ENCODE data around the gene ADGRF3. TPM values are rescaled to one million over a fixed set of nuclear protein-coding genes. Genes with fewer than 3 reads are reported as not detected.

The ADGRF3 gene
- total RNA-seq, 1 experiment from 2014 or later, result 0.09 TPM

DNA sequence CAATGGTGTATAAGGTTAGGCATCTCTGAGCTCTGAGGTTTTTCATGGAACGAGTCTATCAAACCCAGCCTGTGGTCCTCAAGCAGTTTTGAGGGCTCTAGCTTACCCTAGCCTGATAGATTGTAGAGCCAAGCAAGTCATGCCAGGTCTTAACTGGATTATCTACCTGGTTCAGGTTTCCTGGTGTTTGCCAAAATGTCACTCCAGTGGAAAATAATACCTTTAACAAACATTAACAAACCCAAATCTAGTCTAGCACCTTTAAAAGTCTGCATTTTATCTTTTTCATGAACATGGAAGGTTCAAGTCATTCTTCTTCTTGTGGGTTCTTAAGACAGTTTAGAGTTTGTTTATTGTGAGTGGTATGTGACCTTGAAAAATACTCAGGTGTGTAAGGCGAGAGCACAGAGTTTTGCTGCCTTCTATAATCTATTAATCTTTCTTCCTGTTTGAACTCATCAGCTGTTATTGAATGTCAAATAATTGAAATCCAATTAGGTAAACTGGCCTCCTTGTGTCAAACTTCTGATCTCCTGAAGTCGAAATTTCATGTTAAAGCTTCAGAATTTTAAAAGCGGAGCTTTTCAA lies 13.4 kb upstream of the ADGRF3 start:
- no CpG with 5 or more reads among the region's 4 CpGs for WGBS (ENCODE audit: extremely low coverage, insufficient read length, low lambda C conversion rate)
- Mint-ChIP-seq H3K36me3 (ENCODE audit: insufficient read depth in 1 of 3, low read depth in 3 of 3) (no peaks in the 10 kb centered on the region), H3K4me1 (peaks cover 21% of the 10 kb centered on the region in 2 experiments), H3K9me3 (no peaks in the 10 kb centered on the region), H3K4me3 (no peak overlapping the region), H3K27me3 (ENCODE audit: low read depth) (no peaks in the 10 kb centered on the region), H3K27ac (peak overlapping the region in 1 of 3 experiments; percentile 26; a peak in 2 of 7 replicates)
- no peak for DNase-seq
- TF ChIP-seq, protein P1, sequence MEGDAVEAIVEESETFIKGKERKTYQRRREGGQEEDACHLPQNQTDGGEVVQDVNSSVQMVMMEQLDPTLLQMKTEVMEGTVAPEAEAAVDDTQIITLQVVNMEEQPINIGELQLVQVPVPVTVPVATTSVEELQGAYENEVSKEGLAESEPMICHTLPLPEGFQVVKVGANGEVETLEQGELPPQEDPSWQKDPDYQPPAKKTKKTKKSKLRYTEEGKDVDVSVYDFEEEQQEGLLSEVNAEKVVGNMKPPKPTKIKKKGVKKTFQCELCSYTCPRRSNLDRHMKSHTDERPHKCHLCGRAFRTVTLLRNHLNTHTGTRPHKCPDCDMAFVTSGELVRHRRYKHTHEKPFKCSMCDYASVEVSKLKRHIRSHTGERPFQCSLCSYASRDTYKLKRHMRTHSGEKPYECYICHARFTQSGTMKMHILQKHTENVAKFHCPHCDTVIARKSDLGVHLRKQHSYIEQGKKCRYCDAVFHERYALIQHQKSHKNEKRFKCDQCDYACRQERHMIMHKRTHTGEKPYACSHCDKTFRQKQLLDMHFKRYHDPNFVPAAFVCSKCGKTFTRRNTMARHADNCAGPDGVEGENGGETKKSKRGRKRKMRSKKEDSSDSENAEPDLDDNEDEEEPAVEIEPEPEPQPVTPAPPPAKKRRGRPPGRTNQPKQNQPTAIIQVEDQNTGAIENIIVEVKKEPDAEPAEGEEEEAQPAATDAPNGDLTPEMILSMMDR (conservative IDR thresholded peaks at IDR 0.05), result no peak
- Histone ChIP-seq H3K27ac (ENCODE audit: insufficient read length, low read depth, low read length) (no peak overlapping the region), H3K23ac (ENCODE audit: insufficient read length, low read depth, low read length) (no peak overlapping the region), H2BK12ac (ENCODE audit: insufficient read length, low read depth, low read length) (no peak overlapping the region), H3K18ac (ENCODE audit: insufficient read length, low read depth, low read length) (no peak overlapping the region), H3K9ac (ENCODE audit: extremely low read depth, insufficient read length, low read length) (no peak overlapping the region), H4K20me1 (ENCODE audit: control insufficient read depth, insufficient read depth, insufficient read length) (no peaks in the 10 kb centered on the region), H3K4me2 (ENCODE audit: insufficient read depth, insufficient read length, low read length) (no peak overlapping the region), H2AK5ac (ENCODE audit: insufficient read length, low read length) (no peak overlapping the region), H3K14ac (ENCODE audit: insufficient read depth, low read length) (no peak overlapping the region), H3K79me2 (ENCODE audit: insufficient read depth, low read length) (peaks cover 26% of the 10 kb centered on the region; the same call in 1 of the 2 replicates), H3K9me3 (ENCODE audit: control insufficient read depth, low read depth, low read length) (no peaks in the 10 kb centered on the region), H3K23me2 (ENCODE audit: insufficient read length, low read depth, low read length, poor library complexity, severe bottlenecking) (no peaks in the 10 kb centered on the region), H3K79me1 (ENCODE audit: insufficient read depth, low read depth, low read length, poor library complexity, severe bottlenecking) (peaks cover 13% of the 10 kb centered on the region), H2AFZ (ENCODE audit: low read length) (no peak overlapping the region), H3K4ac (ENCODE audit: low read depth, low read length) (no peak overlapping the region), H2BK5ac (ENCODE audit: insufficient read length, low read length) (no peak overlapping the region), H4K5ac (ENCODE audit: insufficient read length, low read depth, low read length) (no peak overlapping the region), H3T11ph (ENCODE audit: low read length) (no peak overlapping the region), H2BK20ac (ENCODE audit: low read depth, low read length, poor library complexity, severe bottlenecking) (no peak overlapping the region), H3K56ac (ENCODE audit: insufficient read length, low read depth, low read length) (no peak overlapping the region), H3K27me3 (ENCODE audit: insufficient read depth, low read length) (no peaks in the 10 kb centered on the region), H3K4me1 (ENCODE audit: insufficient read depth, low read length) (no peaks in the 10 kb centered on the region; the same call in 1 of the 2 replicates), H2BK15ac (ENCODE audit: low read depth, low read length) (no peak overlapping the region), H4K8ac (replicated peaks; ENCODE audit: insufficient read length, low read depth, low read length) (no peak overlapping the region), H2BK120ac (ENCODE audit: low read depth, low read length, poor library complexity, severe bottlenecking) (no peak overlapping the region), H4K91ac (ENCODE audit: insufficient read length, low read depth, low read length) (no peak overlapping the region)

Data from H9 (cell line).